ENCODE results near the gene CAPN2. TPM values are rescaled to one million over a fixed set of nuclear protein-coding genes. Genes with fewer than 3 reads are reported as not detected.

Gene CAPN2
- total RNA-seq, 1 experiment from 2014 or later: 1,259 TPM

GRCh38 chr1:223708651-223709268 is 3.6 kb upstream of the CAPN2 start:
- H3K9ac ChIP-seq (ENCODE audit: low read length): 0 out of 2 replicates have a peak overlapping the region, but pooled peaks have one; percentile 14
- ChIA-PET CTCF (interaction anchor here (0.7 kb wide), 1 partner anchor 12 kb away, joined by 3 read pairs; no protein-coding TSS in a partner anchor), POLR2A (ENCODE audit: unreplicated experiment) (interaction anchor here (0.6 kb wide), 2 partner anchors 23 to 174 kb away, joined by 3 to 4 read pairs; no protein-coding TSS in a partner anchor)
- no peaks in the 10 kb centered on the region for H3K27me3 ChIP-seq (ENCODE audit: low read length)
- no peaks in the 10 kb centered on the region for H3K9me3 ChIP-seq (ENCODE audit: low read length)
- no peak for TF ChIP-seq EZH2 (IDR thresholded peaks at IDR 0.05; ENCODE audit: low read length, unreplicated experiment)
- H4K20me1 ChIP-seq (ENCODE audit: low read length): peaks cover 4% of the 10 kb centered on the region; the same call in 1 of the 2 replicates
- H3K79me2 ChIP-seq (ENCODE audit: low read length): peaks cover 31% of the 10 kb centered on the region
- 0 out of 2 replicates have a peak overlapping the region, but pooled peaks have one; percentile 0 for H3K4me2 ChIP-seq (ENCODE audit: low read length)
- intact Hi-C loops (cut with micrococcal nuclease): loop anchor here (5.0 to 10.0 kb wide), 2 partner anchors 139 to 406 kb away; partner anchors contain the start of genes FBXO28 and TP53BP2
- no peak overlapping the region for H2AFZ ChIP-seq (ENCODE audit: low read length)
- no TSS peak for BruUV-seq (replicated peaks)
- ATAC-seq (no peak), DNase-seq (no peak)
- H3K4me3 ChIP-seq (ENCODE audit: low read length): no peak overlapping the region
- 0 out of 2 replicates have a peak, but pooled peaks cover 3% of the 10 kb centered on the region for H3K36me3 ChIP-seq (ENCODE audit: low read depth, low read length)
- H3F3A ChIP-seq (ENCODE audit: low read length, unreplicated experiment): peaks cover 11% of the 10 kb centered on the region
- peaks cover 84% of the 10 kb centered on the region for H3K4me1 ChIP-seq (ENCODE audit: insufficient read depth, low read length)
- H3K9me2 ChIP-seq (replicated peaks; ENCODE audit: low read length): no peaks in the 10 kb centered on the region
- peak overlapping the region; percentile 94 for H3K27ac ChIP-seq (ENCODE audit: low read length)

GRCh38 chr1:223709598-223709997 is 2.7 kb upstream of the CAPN2 start:
- no TSS peak for BruUV-seq (replicated peaks)
- Histone ChIP-seq H3K36me3 (ENCODE audit: low read depth, low read length) (peaks cover 7% of the 10 kb centered on the region; the same call in 1 of the 2 replicates), H3K9me2 (replicated peaks; ENCODE audit: low read length) (no peaks in the 10 kb centered on the region), H3K27ac (ENCODE audit: low read length) (no peak overlapping the region), H3K79me2 (ENCODE audit: low read length) (peaks cover 31% of the 10 kb centered on the region), H2AFZ (ENCODE audit: low read length) (no peak overlapping the region), H3F3A (ENCODE audit: low read length, unreplicated experiment) (peaks cover 15% of the 10 kb centered on the region), H3K9me3 (ENCODE audit: low read length) (no peaks in the 10 kb centered on the region), H3K27me3 (ENCODE audit: low read length) (no peaks in the 10 kb centered on the region), H3K9ac (ENCODE audit: low read length) (no peak overlapping the region), H3K4me1 (ENCODE audit: insufficient read depth, low read length) (peaks cover 84% of the 10 kb centered on the region), H4K20me1 (ENCODE audit: low read length) (peaks cover 11% of the 10 kb centered on the region), H3K4me2 (ENCODE audit: low read length) (no peak overlapping the region), H3K4me3 (ENCODE audit: low read length) (no peak overlapping the region)
- DNase-seq: peak; percentile 55
- TF ChIP-seq EZH2phosphoT487 (IDR thresholded peaks at IDR 0.05; ENCODE audit: borderline replicate concordance, low read length): no peak
- TF ChIP-seq, protein P1, sequence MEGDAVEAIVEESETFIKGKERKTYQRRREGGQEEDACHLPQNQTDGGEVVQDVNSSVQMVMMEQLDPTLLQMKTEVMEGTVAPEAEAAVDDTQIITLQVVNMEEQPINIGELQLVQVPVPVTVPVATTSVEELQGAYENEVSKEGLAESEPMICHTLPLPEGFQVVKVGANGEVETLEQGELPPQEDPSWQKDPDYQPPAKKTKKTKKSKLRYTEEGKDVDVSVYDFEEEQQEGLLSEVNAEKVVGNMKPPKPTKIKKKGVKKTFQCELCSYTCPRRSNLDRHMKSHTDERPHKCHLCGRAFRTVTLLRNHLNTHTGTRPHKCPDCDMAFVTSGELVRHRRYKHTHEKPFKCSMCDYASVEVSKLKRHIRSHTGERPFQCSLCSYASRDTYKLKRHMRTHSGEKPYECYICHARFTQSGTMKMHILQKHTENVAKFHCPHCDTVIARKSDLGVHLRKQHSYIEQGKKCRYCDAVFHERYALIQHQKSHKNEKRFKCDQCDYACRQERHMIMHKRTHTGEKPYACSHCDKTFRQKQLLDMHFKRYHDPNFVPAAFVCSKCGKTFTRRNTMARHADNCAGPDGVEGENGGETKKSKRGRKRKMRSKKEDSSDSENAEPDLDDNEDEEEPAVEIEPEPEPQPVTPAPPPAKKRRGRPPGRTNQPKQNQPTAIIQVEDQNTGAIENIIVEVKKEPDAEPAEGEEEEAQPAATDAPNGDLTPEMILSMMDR (conservative IDR thresholded peaks at IDR 0.05; ENCODE audit: low read depth, low read length): peak; percentile 73
- ATAC-seq: no peak
- intact Hi-C loops (cut with micrococcal nuclease): loop anchor here (5.0 to 10.0 kb wide), 2 partner anchors 138 to 405 kb away; partner anchors contain the start of genes FBXO28 and TP53BP2
- POLR2A ChIA-PET (ENCODE audit: unreplicated experiment): no interaction called here
- CTCF ChIA-PET: no interaction called here

GRCh38 chr1:223710179-223711133 is 1.9 kb upstream of the CAPN2 start:
- H3K9me2 ChIP-seq (replicated peaks; ENCODE audit: low read length): no peaks in the 10 kb centered on the region
- peaks cover 20% of the 10 kb centered on the region for H3F3A ChIP-seq (ENCODE audit: low read length, unreplicated experiment)
- peak overlapping the region; percentile 87 for H3K4me2 ChIP-seq (ENCODE audit: low read length)
- no peaks in the 10 kb centered on the region for H3K27me3 ChIP-seq (ENCODE audit: low read length)
- peak overlapping the region; percentile 92 for H3K27ac ChIP-seq (ENCODE audit: low read length)
- H4K20me1 ChIP-seq (ENCODE audit: low read length): peaks cover 13% of the 10 kb centered on the region
- no peak overlapping the region for H2AFZ ChIP-seq (ENCODE audit: low read length)
- ChIA-PET CTCF (interaction anchor here (0.6 to 0.9 kb wide), 5 partner anchors 9 to 766 kb away, joined by 3 to 8 read pairs (median 4); no protein-coding TSS in a partner anchor), POLR2A (ENCODE audit: unreplicated experiment) (interaction anchor here (2.2 kb wide), 1 partner anchor 9 kb away, joined by 14 read pairs; no protein-coding TSS in a partner anchor)
- no peaks in the 10 kb centered on the region for H3K9me3 ChIP-seq (ENCODE audit: low read length)
- ATAC-seq: no peak
- H3K36me3 ChIP-seq (ENCODE audit: low read depth, low read length): peaks cover 7% of the 10 kb centered on the region; the same call in 1 of the 2 replicates
- H3K9ac ChIP-seq (ENCODE audit: low read length): peak overlapping the region; percentile 26; the same call in 1 of the 2 replicates
- BruUV-seq (replicated peaks): no TSS peak
- H3K79me2 ChIP-seq (ENCODE audit: low read length): peaks cover 39% of the 10 kb centered on the region
- no peak overlapping the region for H3K4me3 ChIP-seq (ENCODE audit: low read length)
- intact Hi-C loops (cut with micrococcal nuclease): loop anchor here (1.0 kb wide), 1 partner anchor 9 kb away; no protein-coding TSS in a partner anchor
- DNase-seq: no peak
- H3K4me1 ChIP-seq (ENCODE audit: insufficient read depth, low read length): peaks cover 81% of the 10 kb centered on the region
- no peak for TF ChIP-seq EZH2 (IDR thresholded peaks at IDR 0.05; ENCODE audit: low read length, unreplicated experiment)
- TF ChIP-seq, protein P1 (conservative IDR thresholded peaks at IDR 0.05; ENCODE audit: low read depth, low read length): no peak
- TF ChIP-seq EZH2phosphoT487 (IDR thresholded peaks at IDR 0.05; ENCODE audit: borderline replicate concordance, low read length): no peak
